HCT116 (cell line): ENCODE results near the gene HOXD11. TPM values are rescaled to one million over a fixed set of nuclear protein-coding genes. Genes with fewer than 3 reads are reported as not detected.

Experiments
- ATAC-seq: fragments of 200-7000 bp; cut with Tn5 transposase; 2 replicates; pipeline ENCODE4 v1.9.1; 2020; ENCODE audit warnings: mild to moderate bottlenecking, moderate library complexity
- BruUV-seq: library from RNA; stranded (reverse); fragments of 400-500 nt; replicated peaks from 2 replicates; lab custom pipeline; 2021; lab: Mats Ljungman, UMichigan
- CTCF ChIA-PET: fragments of 300-600 bp; sonication (Branson Sonifier 250); formaldehyde crosslinking; loops from one replicate; lab custom pipeline; 2021; ENCODE audit warnings: antibody characterized with exemption; lab: Charles Lee
- POLR2A ChIA-PET: fragments of 300-600, 350-600 bp; sonication (Branson Sonifier 250); formaldehyde crosslinking; loops from one replicate; lab custom pipeline; 2021; ENCODE audit warnings: antibody characterized with exemption; lab: Charles Lee
- RAD21 ChIA-PET, 2 experiments: fragments of 300-600 bp; sonication (Branson Sonifier 250); formaldehyde crosslinking; loops; one replicate each; lab custom pipeline; 2023; ENCODE audit warnings: low total read pairs in 2 of 2; ENCODE audit not compliant: uncharacterized antibody in 2 of 2, unreplicated experiment in 2 of 2, low non-redundant PET in 1 of 2; lab: Charles Lee
- DNase-seq: peaks from one replicate; pipeline ENCODE4 v3.0.0-alpha.2; 2010; ENCODE audit warnings: low read depth, low spot score
- H2AFZ ChIP-seq: fragments of 200-600 bp; shearing (Covaris generic), sonication (generic); 2 replicates; pipeline ENCODE4 v1.6.1; 2017; ENCODE audit warnings: low read depth, mixed run types, mixed read lengths, antibody characterized with exemption, low read length; ENCODE audit not compliant: poor library complexity, severe bottlenecking
- H3K27ac ChIP-seq: 2 replicates; pipeline ENCODE4 v1.5.1; 2012; ENCODE audit warnings: low read depth, low read length
- H3K27me3 ChIP-seq: fragments of 200-600 bp; sonication (generic); 2 replicates; pipeline ENCODE4 v1.6.1; 2016; ENCODE audit warnings: mixed run types, low read length, mixed read lengths; ENCODE audit not compliant: insufficient read depth
- H3K36me3 ChIP-seq, 2 experiments: fragments of 200-500 bp in 1 of 2; fragments of 200-600 bp in 1 of 2; sonication (Bioruptor generic) in 1 of 2; sonication (generic) in 1 of 2; 2 replicates each; pipeline versions ENCODE4 v1.5.1 to v1.6.1; 2014 to 2016; ENCODE audit warnings: low read length in 2 of 2, inconsistent platforms in 1 of 2, mixed read lengths in 1 of 2, mixed run types in 1 of 2; ENCODE audit not compliant: insufficient read depth in 2 of 2, control insufficient read depth in 1 of 2
- H3K4me1 ChIP-seq, 2 experiments: fragments of 200-600 bp in 1 of 2; sonication (generic) in 1 of 2; 2 replicates each; pipeline versions ENCODE4 v1.5.1 to v1.6.1; 2012 to 2017; ENCODE audit warnings: low read length in 2 of 2, inconsistent platforms in 1 of 2, mild to moderate bottlenecking in 1 of 2, mixed read lengths in 1 of 2, mixed run types in 1 of 2, moderate library complexity in 1 of 2; ENCODE audit not compliant: insufficient read depth in 2 of 2, control insufficient read depth in 1 of 2
- H3K4me2 ChIP-seq: fragments of 200-600 bp; sonication (generic); 2 replicates; pipeline ENCODE4 v1.6.1; 2017; ENCODE audit warnings: mixed run types, low read length, mixed read lengths
- H3K4me3 ChIP-seq, 2 experiments: fragments of 200-600 bp in 1 of 2; sonication (generic) in 1 of 2; replicated peaks in 1 of 2; 2 replicates each; pipeline ENCODE4 v1.5.1; 2011 to 2016; ENCODE audit warnings: low read length in 2 of 2, control low read depth in 1 of 2, low read depth in 1 of 2, mild to moderate bottlenecking in 1 of 2, mixed read lengths in 1 of 2, mixed run types in 1 of 2
- H3K79me2 ChIP-seq: fragments of 200-600 bp; sonication (generic); 2 replicates; pipeline ENCODE4 v1.6.1; 2017; ENCODE audit warnings: mild to moderate bottlenecking, mixed run types, low read length, moderate library complexity, mixed read lengths; ENCODE audit not compliant: insufficient read depth
- H3K9ac ChIP-seq: fragments of 200-600 bp; sonication (generic); 2 replicates; pipeline ENCODE4 v1.6.1; 2016; ENCODE audit warnings: low read length, mixed read lengths
- H3K9me2 ChIP-seq: fragments of 200-600 bp; sonication (generic), shearing (Covaris generic); 2 replicates; pipeline ENCODE4 v1.6.1; 2017; ENCODE audit warnings: mixed run types, mild to moderate bottlenecking, moderate library complexity; ENCODE audit not compliant: insufficient read depth
- H3K9me3 ChIP-seq, 2 experiments: fragments of 200-500 bp in 1 of 2; fragments of 200-600 bp in 1 of 2; sonication (Bioruptor generic) in 1 of 2; sonication (generic) in 1 of 2; 2 replicates each; pipeline ENCODE4 v1.6.1; 2014 to 2017; ENCODE audit warnings: low read length in 2 of 2, mixed read lengths in 2 of 2, inconsistent platforms in 1 of 2, low read depth in 1 of 2, mild to moderate bottlenecking in 1 of 2, mixed run types in 1 of 2, moderate library complexity in 1 of 2; ENCODE audit not compliant: control insufficient read depth in 1 of 2, insufficient read depth in 1 of 2
- H4K20me1 ChIP-seq: fragments of 200-600 bp; sonication (generic), shearing (Covaris generic); 2 replicates; pipeline ENCODE4 v1.6.1; 2017; ENCODE audit warnings: mixed run types, mild to moderate bottlenecking, moderate library complexity; ENCODE audit not compliant: insufficient read depth
- CEBPB ChIP-seq: IDR thresholded peaks from 2 replicates; pipeline ENCODE4 v1.6.1; 2012; ENCODE audit warnings: low read depth
- ELF1 ChIP-seq: IDR thresholded peaks from 2 replicates; pipeline ENCODE4 v1.6.1; 2012; ENCODE audit warnings: low read depth, borderline replicate concordance
- FOSL1 ChIP-seq: IDR thresholded peaks from 2 replicates; pipeline ENCODE4 v1.6.1; 2012; ENCODE audit warnings: low read depth
- POLR2A ChIP-seq: IDR thresholded peaks from 2 replicates; pipeline ENCODE4 v1.7.0; 2011; ENCODE audit warnings: borderline replicate concordance; ENCODE audit not compliant: insufficient read depth, insufficient read length; ENCODE audit errors: extremely low read depth
- RAD21 ChIP-seq: IDR thresholded peaks from 2 replicates; pipeline ENCODE4 v1.6.1; 2012; ENCODE audit warnings: low read depth, mild to moderate bottlenecking
- TCF7L2 ChIP-seq: IDR thresholded peaks from 2 replicates; pipeline ENCODE4 v1.7.0; 2011; ENCODE audit warnings: borderline replicate concordance, inconsistent platforms; ENCODE audit not compliant: insufficient read depth, insufficient read length; ENCODE audit errors: extremely low read depth
- ZNF274 ChIP-seq: fragments of 200-500 bp; sonication (Bioruptor generic); IDR thresholded peaks from 2 replicates; pipeline ENCODE4 v1.6.1; 2014; ENCODE audit warnings: mild to moderate bottlenecking, low read depth, low read length, inconsistent platforms
- intact Hi-C: fragments of 100-400 bp; cut with micrococcal nuclease; formaldehyde crosslinking; loops from 2 replicates; pipeline ENCODE4 v1.10.0; 2022
- total RNA-seq: library from RNA; stranded (reverse); gene quantifications from one replicate; pipeline ENCODE4 v1.2.1, GENCODE V29; 2021; ENCODE audit not compliant: unreplicated experiment

Gene HOXD11
- total RNA-seq, 1 experiment from 2014 or later, result not detected

GRCh38 chr2:176109946-176110345 lies 2.9 kb downstream of the HOXD11 start:
- Histone ChIP-seq H3K27me3 (no peaks in the 10 kb centered on the region), H4K20me1 (no peaks in the 10 kb centered on the region), H3K79me2 (no peaks in the 10 kb centered on the region), H2AFZ (no peak overlapping the region), H3K4me2 (no peak overlapping the region), H3K9me2 (no peaks in the 10 kb centered on the region), H3K27ac (no peak overlapping the region), H3K4me3 (no peak overlapping the region), H3K9ac (no peak overlapping the region), H3K36me3 (no peaks in the 10 kb centered on the region), H3K9me3 (no peaks in the 10 kb centered on the region), H3K4me1 (peaks cover 0 to 18% of the 10 kb centered on the region in 2 experiments; a peak in 1 of 4 replicates)
- no peak for TF ChIP-seq POLR2A
- TF ChIP-seq ZNF274, result no peak
- no peak for TF ChIP-seq CEBPB
- TF ChIP-seq TCF7L2, result no peak
- BruUV-seq, result no TSS peak
- intact Hi-C loops, result no loop called here
- ChIA-PET POLR2A (no interaction called here), RAD21 (no interaction called here), CTCF (interaction anchor here (0.7 to 2.2 kb wide), 6 partner anchors 11 to 782 kb away, joined by 3 to 11 read pairs (median 7); no protein-coding TSS in a partner anchor)
- DNase-seq (no peak), ATAC-seq (no peak)

- ChIA-PET POLR2A (no interaction called here), CTCF (interaction anchor here (0.7 to 2.2 kb wide), 9 partner anchors 9 to 782 kb away, joined by 3 to 11 read pairs (median 7); no protein-coding TSS in a partner anchor), RAD21 (no interaction called here)
- intact Hi-C loops, result no loop called here
- Histone ChIP-seq H3K9me2 (no peaks in the 10 kb centered on the region), H3K4me1 (peaks cover 0 to 18% of the 10 kb centered on the region in 2 experiments; a peak in 1 of 4 replicates), H4K20me1 (no peaks in the 10 kb centered on the region), H3K4me3 (no peak overlapping the region), H2AFZ (peak overlapping the region; percentile 88), H3K4me2 (peak overlapping the region; percentile 37), H3K79me2 (no peaks in the 10 kb centered on the region), H3K27me3 (no peaks in the 10 kb centered on the region), H3K36me3 (no peaks in the 10 kb centered on the region), H3K9me3 (no peaks in the 10 kb centered on the region), H3K9ac (no peak overlapping the region), H3K27ac (no peak overlapping the region)
- no peak for DNase-seq
- ATAC-seq, result no peak
- no TSS peak for BruUV-seq
- TF ChIP-seq FOSL1 (no peak), CEBPB (no peak), RAD21 (no peak), ELF1 (no peak)
Measured at GRCh38 chr2:176110415-176111308, 3.6 kb downstream of the HOXD11 start.
